ENCODE measurements around the gene SSMEM1. TPM values are rescaled to one million over a fixed set of nuclear protein-coding genes. Genes with fewer than 3 reads are reported as not detected.
"Not testable (repeated sequence)": the region's sequence is repeated elsewhere in the genome, so short reads cannot be mapped to it uniquely, and the experiment has no call there.

The SSMEM1 gene
- total RNA-seq, 1 donor from 2014 or later, result not detected

DNA sequence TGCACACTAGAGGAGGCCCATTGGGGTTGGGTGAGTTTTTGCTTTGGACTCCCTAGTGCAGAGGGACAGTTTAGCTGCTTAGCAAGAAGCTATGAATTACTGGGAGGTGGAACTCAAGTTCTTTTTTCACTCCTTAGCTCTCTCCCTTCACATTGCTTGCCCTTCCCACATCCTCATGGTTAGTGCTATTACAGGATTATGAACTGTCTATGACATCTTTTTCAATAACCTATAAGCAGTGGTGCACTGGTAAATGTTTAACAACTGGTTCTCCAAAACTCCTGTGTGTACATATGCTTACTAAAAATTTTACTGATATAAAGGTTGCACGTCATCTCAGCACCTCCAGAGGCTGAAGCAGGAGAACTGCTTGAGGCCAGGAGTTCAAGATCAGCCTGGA lies 6.2 kb downstream of the SSMEM1 start:
- no peak for DNase-seq (ENCODE audit: low read depth)

DNA sequence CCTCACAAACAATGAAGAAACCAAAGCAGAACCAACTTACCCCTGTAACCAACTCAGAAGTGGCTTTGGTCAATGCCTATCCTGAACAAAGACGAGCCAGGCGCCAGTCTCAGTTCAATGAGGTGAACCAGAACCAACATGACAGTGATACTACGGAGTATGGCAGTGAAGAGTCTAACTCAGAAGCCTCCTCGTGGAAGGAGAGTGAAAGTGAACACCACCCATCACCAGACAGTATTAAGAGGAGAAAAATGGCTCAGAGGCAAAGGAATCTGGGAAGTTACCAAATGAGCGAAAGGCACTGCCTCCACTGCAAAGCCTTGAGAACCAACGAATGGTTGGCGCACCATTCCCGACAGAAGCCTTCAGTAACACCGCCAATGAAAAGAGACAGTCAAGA lies 8.4 kb downstream of the SSMEM1 start:
- DNase-seq (ENCODE audit: low read depth), result no peak

- no peak for DNase-seq (ENCODE audit: low read depth)
Observed at GRCh38 chr7:130216750-130217149, 9.1 kb downstream of the SSMEM1 start.

DNA sequence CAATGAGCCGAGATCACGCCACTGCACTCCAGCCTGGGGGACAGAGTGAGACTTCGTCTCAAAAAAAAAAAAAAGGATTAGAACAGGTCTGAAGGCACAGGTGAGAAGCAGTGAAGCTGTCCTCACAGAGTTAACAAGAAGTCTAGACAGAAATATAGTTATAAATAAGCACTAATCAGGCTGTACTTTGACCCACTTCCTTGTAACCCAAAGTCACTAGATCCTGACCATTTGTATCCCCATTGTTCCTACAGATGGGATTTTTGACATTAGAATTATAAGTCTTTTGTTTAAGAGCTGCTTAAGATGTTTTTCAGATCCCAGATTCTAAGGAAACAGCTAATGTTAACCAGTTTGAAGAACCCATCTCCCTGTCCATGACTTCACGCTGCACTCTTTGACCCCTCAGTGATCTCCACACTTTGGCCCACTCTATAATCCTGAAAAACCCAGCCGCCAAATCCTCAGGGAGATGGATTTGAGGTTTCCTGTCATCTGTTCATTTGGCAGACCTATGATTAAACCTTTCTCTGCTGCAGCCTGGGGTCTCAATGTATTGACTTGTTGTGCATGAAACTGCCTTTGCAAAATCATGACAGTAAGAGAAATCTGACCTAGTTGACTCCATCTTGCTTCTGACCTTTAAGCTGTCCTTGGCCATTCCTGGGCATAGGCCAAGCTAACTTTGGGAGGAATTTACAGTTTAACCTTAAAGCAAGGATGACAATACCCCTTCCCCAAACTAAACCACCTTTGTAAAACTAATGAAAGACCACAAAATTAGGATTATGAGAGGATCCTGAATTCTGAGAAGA lies 11.4 kb downstream of the SSMEM1 start:
- no peak for DNase-seq (ENCODE audit: low read depth)

DNA sequence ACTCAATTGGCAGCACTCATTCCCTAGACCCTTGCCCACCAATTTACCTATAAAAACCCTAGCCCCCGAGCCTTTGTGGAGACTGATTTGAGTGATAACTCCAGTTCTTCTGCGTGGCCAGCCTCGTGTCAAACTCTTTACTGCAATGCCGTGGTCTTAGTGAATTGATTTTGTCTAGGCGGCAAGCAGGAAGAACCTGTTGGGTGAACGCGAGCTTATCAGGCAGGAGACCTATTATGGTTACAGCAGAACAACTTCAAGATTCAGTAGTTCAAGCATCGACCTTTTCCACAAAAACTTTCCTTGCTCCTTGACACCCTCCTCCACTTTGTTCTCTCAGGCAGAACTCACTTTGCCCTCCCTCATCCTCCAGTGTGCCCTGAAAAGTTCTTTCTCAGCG lies 12.2 kb downstream of the SSMEM1 start:
- DNase-seq (ENCODE audit: low read depth), result no peak

GRCh38 chr7:130221746-130222145 lies 14.1 kb downstream of the SSMEM1 start:
- no peak for DNase-seq (ENCODE audit: low read depth)

DNA sequence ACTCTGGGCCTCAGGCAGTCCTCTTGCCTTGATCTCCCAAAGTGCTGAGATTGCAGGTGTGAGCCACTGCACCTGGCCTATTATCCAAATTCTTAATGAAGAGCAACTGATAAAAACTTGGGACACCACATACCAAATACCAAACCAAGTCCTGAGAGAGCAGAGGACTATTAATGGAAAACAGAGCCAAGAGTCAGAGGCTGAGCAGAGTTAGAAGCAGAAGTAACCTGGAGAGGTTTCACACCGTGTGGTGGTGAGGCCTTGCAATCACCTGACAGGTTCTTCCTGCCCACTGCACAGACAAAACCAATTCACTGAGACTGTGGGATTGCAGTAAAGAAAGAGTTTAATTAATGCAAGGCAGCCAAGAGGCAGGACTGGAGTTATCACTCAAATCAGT lies 16.0 kb downstream of the SSMEM1 start:
- DNase-seq (ENCODE audit: low read depth), result no peak

DNA sequence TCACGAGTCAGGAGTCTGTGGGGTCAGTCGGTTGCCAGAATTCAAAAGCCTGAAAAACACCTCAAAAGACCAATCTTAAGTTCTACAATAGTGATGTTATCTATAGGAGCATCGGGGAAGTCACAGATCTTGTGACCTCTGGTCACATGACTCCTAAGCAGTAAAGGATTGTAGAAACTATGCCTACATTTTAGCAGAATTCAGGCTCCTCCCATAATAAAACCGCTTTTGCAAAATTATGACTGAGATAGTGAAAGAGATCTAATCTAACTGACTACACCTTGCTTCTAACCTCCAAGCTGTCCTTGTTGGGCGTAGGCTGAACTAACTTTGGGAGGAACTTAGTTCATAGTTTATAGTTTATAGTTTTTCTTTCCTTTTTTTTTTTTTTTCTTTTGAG lies 16.6 kb downstream of the SSMEM1 start:
- DNase-seq (ENCODE audit: low read depth), result no peak

DNA sequence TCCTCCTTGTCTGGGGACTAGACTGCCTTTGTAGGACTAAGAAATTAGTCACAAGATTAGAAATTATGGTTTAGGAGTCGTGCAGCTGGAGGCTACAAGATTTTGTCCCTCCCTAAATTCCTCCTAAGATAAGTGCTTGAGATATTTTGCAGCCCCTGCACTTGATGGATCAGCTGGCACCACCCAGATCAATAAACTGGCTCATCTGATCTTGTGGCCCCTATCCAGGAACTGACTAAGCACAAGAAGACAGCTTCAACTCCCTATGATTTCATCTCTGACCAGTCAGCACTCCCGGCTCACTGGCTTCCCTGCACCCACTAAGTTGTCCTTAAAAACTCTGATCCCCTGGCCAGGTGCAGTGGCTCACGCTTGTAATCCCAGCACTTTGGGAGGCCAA lies 17.3 kb downstream of the SSMEM1 start:
- not testable (repeated sequence) for DNase-seq (ENCODE audit: low read depth)

- DNase-seq (ENCODE audit: low read depth), result no peak
Observed at GRCh38 chr7:130226333-130226732, 18.7 kb downstream of the SSMEM1 start.

DNA sequence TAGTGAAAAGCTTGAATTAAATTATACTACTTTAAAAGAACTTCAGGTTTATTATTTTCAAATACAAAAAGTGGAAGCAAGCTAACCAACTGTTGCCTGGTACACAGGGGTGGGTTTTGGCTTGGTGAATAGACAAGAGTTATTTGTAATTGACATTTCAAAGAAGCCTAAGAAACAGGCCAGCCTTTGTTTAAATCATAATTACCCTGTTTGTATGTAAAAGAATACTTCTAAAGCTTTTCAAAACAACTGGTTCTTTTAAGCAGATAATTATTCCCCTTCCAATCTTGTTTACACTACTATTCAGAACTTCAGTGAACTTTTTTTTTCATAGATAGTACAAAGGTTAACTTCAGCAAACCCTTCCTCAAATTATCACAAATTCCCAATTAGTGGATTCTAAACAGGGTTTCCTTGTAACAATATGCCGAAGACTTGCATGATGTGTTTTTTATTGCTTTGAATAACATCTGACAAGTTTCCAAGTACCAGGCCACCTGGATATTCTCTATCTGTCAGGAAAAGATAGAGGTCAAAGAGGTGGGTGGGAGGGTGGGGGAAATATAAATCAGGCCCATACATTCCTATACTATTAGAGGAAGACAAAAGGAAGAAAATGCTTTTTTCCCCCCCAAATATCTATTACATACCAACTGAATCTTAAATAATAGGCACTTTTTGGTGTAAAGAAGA lies 20.4 kb downstream of the SSMEM1 start:
- DNase-seq (ENCODE audit: low read depth), result no peak

DNA sequence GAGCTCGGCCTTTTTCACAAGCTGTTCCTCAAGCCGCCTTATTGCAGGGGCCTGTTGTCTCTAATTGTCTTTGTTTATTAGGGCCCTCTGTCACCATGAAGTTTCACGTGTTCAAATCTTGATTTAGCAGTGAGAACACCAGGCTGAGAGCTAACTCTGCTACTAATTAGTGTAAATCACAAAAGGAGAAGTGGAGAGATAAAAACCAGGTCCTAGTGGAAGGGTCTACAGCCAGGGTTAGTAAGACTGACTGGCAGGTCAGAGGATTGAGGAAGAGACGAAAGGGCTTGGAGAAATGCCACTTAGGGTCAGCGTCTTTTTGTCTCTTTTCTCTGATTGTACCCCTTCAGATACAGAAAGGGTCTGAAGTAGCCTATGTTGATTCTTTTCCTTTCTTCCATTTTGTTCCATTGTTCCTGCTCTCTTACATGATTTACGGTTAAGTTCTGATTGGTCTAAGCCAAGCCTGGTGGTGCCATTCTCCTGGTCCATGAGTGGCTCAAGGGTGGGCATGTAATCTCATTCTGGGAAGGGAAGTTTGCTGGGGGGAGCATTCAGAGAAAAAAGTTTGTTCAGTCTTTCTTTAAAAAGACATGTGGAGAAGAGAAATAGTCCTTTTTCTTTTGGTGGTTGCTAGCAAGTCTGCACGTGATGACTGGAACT lies 21.3 kb downstream of the SSMEM1 start:
- no peak for DNase-seq (ENCODE audit: low read depth)

DNA sequence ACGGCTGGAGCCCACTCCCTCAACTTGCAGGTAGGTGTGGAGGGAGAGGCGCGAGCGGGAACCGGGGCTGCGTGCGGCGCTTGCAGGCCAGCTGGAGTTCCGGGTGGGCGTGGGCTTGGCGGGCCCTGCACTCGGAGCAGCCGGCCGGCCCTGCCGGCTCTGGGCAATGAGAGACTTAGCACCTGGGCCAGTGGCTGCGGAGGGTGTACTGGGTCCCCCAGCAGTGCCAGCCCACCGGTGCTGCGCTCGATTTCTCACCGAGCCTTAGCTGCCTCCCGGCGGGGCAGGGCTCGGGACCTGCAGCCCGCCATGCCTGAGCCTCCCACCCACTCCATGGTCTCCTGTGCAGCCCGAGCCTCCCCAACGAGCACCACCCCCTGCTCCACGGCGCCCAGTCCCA lies 22.3 kb downstream of the SSMEM1 start:
- not testable (repeated sequence) for DNase-seq (ENCODE audit: low read depth)

DNA sequence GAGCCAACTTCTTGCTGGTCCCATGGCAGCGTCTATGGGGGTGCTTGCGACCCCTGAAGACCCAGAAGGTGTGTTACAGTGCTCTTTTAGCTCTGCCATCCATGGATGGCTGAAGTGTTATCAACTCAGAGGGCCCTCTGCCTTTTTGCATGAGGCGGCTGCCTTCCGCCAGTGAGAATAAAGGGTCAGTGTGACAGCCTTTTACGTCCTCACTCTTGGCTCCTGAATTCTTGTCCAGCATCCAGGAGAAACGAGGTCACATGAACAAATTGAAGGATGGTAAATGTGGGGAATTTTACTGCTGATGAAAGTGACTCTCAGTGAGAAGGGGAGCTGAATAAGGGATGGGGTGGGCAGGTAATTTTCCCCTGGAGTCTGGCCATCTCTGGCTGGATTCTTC lies 24.1 kb downstream of the SSMEM1 start:
- no peak for DNase-seq (ENCODE audit: low read depth)

DNA sequence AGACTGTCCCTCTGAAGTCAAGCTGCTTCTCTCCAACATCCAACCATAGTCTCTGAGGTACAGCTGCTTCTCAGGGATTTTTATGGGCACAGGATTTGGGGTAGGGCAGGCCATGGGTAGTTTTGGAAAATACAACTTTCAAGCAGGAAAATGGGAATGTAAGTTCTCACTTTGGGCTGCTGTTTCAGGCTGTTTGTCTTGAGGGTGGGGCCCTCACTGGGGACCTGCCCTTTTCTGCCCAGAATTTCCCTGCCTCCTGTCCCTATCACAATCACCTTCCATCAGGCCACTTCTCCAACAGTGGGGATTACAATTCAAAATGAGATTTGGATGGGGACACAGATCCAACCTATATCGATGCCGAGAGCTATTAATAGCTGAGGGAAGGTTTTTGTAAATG lies 24.5 kb downstream of the SSMEM1 start:
- DNase-seq (ENCODE audit: low read depth), result no peak

DNA sequence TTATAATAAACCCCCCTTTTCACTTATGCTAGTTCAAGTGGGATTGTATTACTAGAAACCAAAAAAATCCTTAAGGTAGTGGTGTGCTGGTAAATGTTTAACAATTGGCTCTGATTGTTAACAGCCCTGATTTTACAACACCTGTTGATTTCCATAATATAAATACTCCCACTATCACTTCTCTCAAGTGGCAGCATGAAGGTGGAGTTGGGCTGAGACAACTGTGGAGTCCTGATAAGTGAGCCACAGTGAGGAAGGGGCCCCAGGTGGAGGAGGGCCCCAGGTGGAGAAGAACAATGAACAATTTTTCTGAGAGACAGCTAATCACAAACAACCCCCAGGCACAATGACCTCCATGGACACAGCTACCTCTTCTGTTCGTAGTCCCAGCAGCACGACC lies 26.4 kb downstream of the SSMEM1 start:
- DNase-seq (ENCODE audit: low read depth), result peak; percentile 15

DNA sequence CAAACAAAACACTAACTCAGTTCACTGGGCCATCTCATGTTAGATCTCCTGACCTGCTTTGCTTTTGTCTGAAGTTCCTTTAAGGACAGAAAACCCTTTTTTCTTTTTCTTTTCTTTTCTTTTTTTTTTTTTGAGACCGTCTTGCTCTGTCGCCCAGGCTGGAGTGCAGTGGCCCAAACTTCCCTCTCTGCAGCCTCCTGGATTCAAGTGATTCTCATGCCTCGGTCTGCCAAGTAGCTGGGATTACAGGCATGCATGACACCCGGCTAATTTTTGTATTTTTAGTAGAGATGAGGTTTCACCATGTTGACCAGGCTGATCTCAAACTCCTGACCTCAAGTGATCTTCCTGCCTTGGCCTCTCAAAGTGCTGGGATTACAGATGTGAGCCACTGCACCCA lies 28.7 kb downstream of the SSMEM1 start:
- not testable (repeated sequence) for DNase-seq (ENCODE audit: low read depth)

GRCh38 chr7:130240240-130240639 lies 32.6 kb downstream of the SSMEM1 start:
- no peak for DNase-seq (ENCODE audit: low read depth)

- DNase-seq (ENCODE audit: low read depth), result peak; percentile 21
Observed at GRCh38 chr7:130242198-130243014, 34.7 kb downstream of the SSMEM1 start.

DNA sequence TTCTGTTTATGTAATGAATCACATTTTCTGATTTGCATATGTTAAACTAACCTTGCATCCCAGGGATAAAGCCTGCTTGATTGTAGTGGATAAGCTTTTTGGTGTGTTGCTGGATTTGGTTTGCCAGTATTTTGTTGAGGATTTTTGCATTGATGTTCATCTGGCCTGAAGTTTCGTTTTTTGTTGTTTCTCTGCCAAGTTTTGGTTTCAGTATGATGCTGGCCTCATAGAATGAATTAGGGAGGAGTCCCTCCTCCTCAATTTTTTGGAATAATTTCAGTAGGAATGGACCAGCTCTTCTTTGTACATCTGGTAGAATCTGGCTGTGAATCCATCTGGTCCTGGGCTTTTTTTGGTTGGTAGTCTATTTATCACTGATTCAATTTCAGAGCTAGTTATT lies 35.8 kb downstream of the SSMEM1 start:
- DNase-seq (ENCODE audit: low read depth), result not testable (repeated sequence)

GRCh38 chr7:130246491-130246890 lies 38.8 kb downstream of the SSMEM1 start:
- not testable (repeated sequence) for DNase-seq (ENCODE audit: low read depth)

GRCh38 chr7:130248842-130249241 lies 41.2 kb downstream of the SSMEM1 start:
- not testable (repeated sequence) for DNase-seq (ENCODE audit: low read depth)

All from renal cortical epithelial cell (primary cell).